Rectal smooth muscle tissue (tissue), 1 donor: ENCODE data around the gene WIPF3.

Experiments
- H3K27ac ChIP-seq: one replicate; pipeline ENCODE4 v1.7.0; 2013; ENCODE audit warnings: low read depth, low read length, inconsistent platforms
- H3K27me3 ChIP-seq: one replicate; pipeline ENCODE4 v1.7.0; 2013; ENCODE audit warnings: low read length; ENCODE audit not compliant: control insufficient read depth, insufficient read depth
- H3K36me3 ChIP-seq: one replicate; pipeline ENCODE4 v1.7.0; 2013; ENCODE audit warnings: low read length; ENCODE audit not compliant: control insufficient read depth, insufficient read depth
- H3K4me1 ChIP-seq: one replicate; pipeline ENCODE4 v1.7.0; 2013; ENCODE audit warnings: low read length; ENCODE audit not compliant: control insufficient read depth, insufficient read depth
- H3K4me3 ChIP-seq: one replicate; pipeline ENCODE4 v1.7.0; 2013; ENCODE audit warnings: low read length
- H3K9ac ChIP-seq: one replicate; pipeline ENCODE4 v1.7.0; 2013; ENCODE audit warnings: low read length

The WIPF3 gene, protein sequence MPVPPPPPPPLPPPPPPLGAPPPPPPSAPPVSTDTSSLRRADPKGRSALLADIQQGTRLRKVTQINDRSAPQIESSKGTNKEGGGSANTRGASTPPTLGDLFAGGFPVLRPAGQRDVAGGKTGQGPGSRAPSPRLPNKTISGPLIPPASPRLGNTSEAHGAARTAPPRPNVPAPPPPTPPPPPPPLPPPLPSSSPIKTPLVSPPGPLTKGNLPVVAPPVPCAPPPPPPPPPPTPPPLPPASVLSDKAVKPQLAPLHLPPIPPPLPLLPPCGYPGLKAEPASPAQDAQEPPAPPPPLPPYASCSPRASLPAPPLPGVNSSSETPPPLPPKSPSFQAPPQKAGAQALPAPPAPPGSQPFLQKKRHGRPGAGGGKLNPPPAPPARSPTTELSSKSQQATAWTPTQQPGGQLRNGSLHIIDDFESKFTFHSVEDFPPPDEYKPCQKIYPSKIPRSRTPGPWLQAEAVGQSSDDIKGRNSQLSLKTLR

GRCh38 chr7:29806208-29806994, at the start of gene WIPF3:
TSS of gene WIPF3 (plus strand) at chr7:29806508. CDS start at chr7:29834725, 28,217 bp downstream.
- peaks cover 6% of the 10 kb centered on the region for H3K27me3 ChIP-seq
- H3K4me1 ChIP-seq: no peaks in the 10 kb centered on the region
- H3K36me3 ChIP-seq: no peaks in the 10 kb centered on the region
- H3K9ac ChIP-seq: no peak within 1 kb of the TSS
- peak within 1 kb of the TSS; percentile 55 for H3K4me3 ChIP-seq
- no peak within 1 kb of the TSS for H3K27ac ChIP-seq

DNA sequence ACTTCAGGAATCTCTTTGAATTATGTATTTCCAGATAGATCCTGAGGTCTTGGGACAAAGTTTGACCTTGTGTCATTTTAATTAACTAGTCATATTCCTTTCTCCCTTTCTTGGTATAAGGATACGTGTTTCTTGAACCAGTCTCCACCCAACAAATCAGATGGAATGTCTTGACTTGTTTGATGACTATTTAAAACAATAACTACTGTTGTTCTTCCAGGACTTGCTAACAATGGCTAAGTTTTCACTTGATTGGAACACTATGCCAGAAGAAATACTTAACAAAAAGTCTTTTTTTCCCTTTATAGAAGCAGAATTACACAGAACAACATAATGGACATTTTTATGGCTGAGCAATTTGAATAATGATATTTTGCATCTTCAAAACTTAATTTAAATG, 43.0 kb upstream of the WIPF3 start:
- Histone ChIP-seq H3K4me3 (no peak overlapping the region), H3K4me1 (no peaks in the 10 kb centered on the region), H3K36me3 (no peaks in the 10 kb centered on the region), H3K27ac (no peak overlapping the region), H3K27me3 (no peaks in the 10 kb centered on the region), H3K9ac (no peak overlapping the region)

- Histone ChIP-seq H3K9ac (no peak overlapping the region), H3K36me3 (no peaks in the 10 kb centered on the region), H3K4me3 (no peak overlapping the region), H3K27me3 (no peaks in the 10 kb centered on the region), H3K4me1 (no peaks in the 10 kb centered on the region), H3K27ac (no peak overlapping the region)
Measured at GRCh38 chr7:29764227-29764626, 42.1 kb upstream of the WIPF3 start.

- no peak overlapping the region for H3K27ac ChIP-seq
- no peak overlapping the region for H3K4me3 ChIP-seq
- H3K4me1 ChIP-seq: no peaks in the 10 kb centered on the region
- no peaks in the 10 kb centered on the region for H3K27me3 ChIP-seq
- no peaks in the 10 kb centered on the region for H3K36me3 ChIP-seq
- no peak overlapping the region for H3K9ac ChIP-seq
Measured at GRCh38 chr7:29765490-29765889, 40.8 kb upstream of the WIPF3 start.

DNA sequence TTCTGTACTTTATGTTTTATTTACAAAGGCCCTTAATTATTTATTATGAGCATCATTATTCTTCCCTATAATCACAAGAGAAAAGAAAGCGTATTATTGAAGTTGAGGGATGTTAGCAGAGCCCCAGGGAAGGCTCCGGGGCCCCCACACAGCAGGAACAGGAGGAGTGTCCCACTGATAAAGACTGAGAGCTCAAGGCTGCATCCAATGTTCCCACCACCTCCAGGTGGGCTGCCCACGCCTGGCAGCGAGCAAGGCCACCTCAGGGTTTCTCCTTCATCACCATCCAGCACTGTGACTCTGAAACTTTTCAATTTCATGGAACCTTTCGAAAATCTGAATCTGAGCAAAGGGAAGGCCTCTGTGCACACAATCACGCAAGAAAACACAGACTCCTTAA, 35.9 kb upstream of the WIPF3 start:
- no peak overlapping the region for H3K9ac ChIP-seq
- no peaks in the 10 kb centered on the region for H3K27me3 ChIP-seq
- no peak overlapping the region for H3K4me3 ChIP-seq
- no peaks in the 10 kb centered on the region for H3K4me1 ChIP-seq
- H3K27ac ChIP-seq: no peak overlapping the region
- no peaks in the 10 kb centered on the region for H3K36me3 ChIP-seq

DNA sequence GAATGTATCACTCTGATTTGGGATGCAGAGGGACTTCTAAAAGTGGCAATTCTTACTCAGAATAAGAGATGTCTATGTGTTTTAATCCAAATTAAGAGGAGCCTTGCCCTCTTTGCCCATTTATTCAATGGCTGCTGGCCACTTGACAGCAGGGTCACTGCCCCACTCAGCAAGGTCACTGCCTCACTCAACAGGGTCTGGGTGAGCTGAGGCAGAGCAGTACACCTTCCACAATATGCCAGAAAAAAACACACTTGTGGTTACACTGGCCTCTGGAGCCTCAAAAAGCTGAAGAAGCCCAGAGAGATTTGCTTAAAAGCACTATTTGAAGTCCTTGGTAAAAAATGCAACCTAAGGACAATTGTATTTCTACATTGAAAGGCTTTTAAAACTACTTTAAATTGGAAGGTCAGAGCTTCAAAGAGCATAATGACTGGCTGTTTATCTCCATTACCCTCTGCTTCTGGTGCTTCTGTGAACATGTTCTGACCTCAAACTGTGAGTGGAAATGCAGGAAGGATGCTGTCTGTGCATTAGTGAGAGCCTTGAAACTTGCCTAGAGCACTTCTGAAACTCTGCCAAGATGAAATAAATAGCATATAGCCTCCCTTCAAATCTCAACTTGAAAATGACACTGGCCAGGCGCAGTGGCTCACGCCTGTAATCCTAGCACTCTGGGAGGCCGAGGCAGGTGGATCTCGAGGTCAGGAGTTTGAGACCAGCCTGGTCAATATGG, 35.1 kb upstream of the WIPF3 start:
- Histone ChIP-seq H3K27ac (no peak overlapping the region), H3K9ac (no peak overlapping the region), H3K4me3 (no peak overlapping the region), H3K4me1 (no peaks in the 10 kb centered on the region), H3K27me3 (no peaks in the 10 kb centered on the region), H3K36me3 (no peaks in the 10 kb centered on the region)

DNA sequence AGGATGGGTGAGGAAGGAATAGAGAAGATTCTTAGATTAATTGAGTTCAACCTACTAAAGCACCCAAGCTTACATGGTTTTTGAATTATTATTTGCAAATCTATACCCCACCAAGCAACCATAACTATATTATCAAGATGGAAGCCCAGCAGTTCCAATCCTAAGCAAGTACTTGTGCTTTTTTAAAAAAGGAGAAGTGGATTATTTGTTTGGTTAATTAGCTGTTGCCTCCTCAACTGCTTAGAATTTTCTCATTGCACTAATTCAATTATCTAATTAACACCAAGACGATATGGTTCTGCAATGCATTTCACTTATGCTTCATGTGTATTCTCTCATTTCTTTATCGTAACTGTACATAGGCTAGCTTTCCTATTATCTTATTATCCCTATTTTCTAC, 27.3 kb upstream of the WIPF3 start:
- no peak overlapping the region for H3K27ac ChIP-seq
- H3K4me1 ChIP-seq: no peaks in the 10 kb centered on the region
- no peaks in the 10 kb centered on the region for H3K27me3 ChIP-seq
- no peak overlapping the region for H3K4me3 ChIP-seq
- H3K36me3 ChIP-seq: no peaks in the 10 kb centered on the region
- H3K9ac ChIP-seq: no peak overlapping the region

DNA sequence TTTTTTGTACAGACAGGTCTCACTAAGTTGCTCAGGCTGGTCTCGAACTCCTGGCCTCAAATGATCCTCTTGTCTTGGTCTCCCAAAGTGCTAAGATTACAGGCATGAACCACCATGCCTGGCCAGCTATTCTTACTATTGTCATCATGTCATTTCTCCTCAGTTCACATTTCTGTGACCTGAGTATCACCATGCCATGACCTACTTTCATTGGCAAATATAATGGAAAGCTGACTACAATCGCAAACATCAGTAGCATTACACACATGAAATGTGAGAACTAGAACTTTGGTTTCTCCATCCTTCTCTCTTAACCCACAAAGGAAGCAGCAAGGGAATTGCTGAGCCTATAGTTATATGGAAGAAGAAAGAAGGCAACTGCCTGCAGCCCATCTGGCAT, 26.0 kb upstream of the WIPF3 start:
- Histone ChIP-seq H3K4me1 (no peaks in the 10 kb centered on the region), H3K4me3 (no peak overlapping the region), H3K36me3 (no peaks in the 10 kb centered on the region), H3K27ac (no peak overlapping the region), H3K9ac (no peak overlapping the region), H3K27me3 (no peaks in the 10 kb centered on the region)

DNA sequence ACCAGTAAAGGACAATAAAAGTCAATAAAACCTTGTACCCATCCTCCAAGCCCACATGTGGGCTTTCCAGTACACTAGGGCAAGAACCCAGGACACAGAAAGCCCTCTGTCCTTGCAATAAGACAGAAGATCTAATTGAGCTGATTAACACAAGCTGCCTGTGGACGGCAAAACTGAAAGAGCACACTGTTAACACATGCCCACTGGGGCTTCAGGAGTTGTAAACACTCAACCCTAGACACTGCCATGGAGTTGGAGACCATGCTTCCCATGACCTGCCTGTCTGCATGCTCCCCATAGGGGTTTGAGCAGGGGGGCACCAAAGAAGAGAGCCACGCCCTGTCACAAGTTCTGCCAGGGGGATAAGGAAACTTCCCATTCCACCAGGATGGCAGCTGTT, 22.6 kb upstream of the WIPF3 start:
- no peaks in the 10 kb centered on the region for H3K36me3 ChIP-seq
- H3K27me3 ChIP-seq: no peaks in the 10 kb centered on the region
- H3K4me3 ChIP-seq: no peak overlapping the region
- no peak overlapping the region for H3K27ac ChIP-seq
- H3K4me1 ChIP-seq: no peaks in the 10 kb centered on the region
- H3K9ac ChIP-seq: no peak overlapping the region

- H3K27me3 ChIP-seq: no peaks in the 10 kb centered on the region
- no peak overlapping the region for H3K27ac ChIP-seq
- H3K36me3 ChIP-seq: no peaks in the 10 kb centered on the region
- H3K4me1 ChIP-seq: no peaks in the 10 kb centered on the region
- H3K9ac ChIP-seq: no peak overlapping the region
- H3K4me3 ChIP-seq: no peak overlapping the region
Measured at GRCh38 chr7:29793507-29793906, 12.8 kb upstream of the WIPF3 start.

- Histone ChIP-seq H3K4me1 (no peaks in the 10 kb centered on the region), H3K27ac (no peak overlapping the region), H3K27me3 (no peaks in the 10 kb centered on the region), H3K4me3 (no peak overlapping the region), H3K9ac (no peak overlapping the region), H3K36me3 (no peaks in the 10 kb centered on the region)
Measured at GRCh38 chr7:29794959-29795629, 11.2 kb upstream of the WIPF3 start.
